Spleen (tissue), 11 donors: ENCODE measurements around the gene HES4. TPM values are rescaled to one million over a fixed set of nuclear protein-coding genes. Genes with fewer than 3 reads are reported as not detected.
"Not testable (repeated sequence)": the region's sequence is repeated elsewhere in the genome, so short reads cannot be mapped to it uniquely, and the experiment has no call there.

Experiments used
- DNase-seq: peaks from one replicate; pipeline ENCODE4 v3.0.0-alpha.2; 2020
- H3K27ac ChIP-seq, 8 donors: fragments of 200-600 bp; sonication (generic) in 7 of 8; 1 replicate in 4 of 8; 2 replicates in 4 of 8; pipeline versions ENCODE4 v1.5.0 to v1.8.0; 2016 to 2021; ENCODE audit warnings: inconsistent platforms in 4 of 8, mild to moderate bottlenecking in 4 of 8, moderate library complexity in 1 of 8
- H3K27me3 ChIP-seq, 7 donors: fragments of 200-600 bp; sonication (generic) in 6 of 7; replicated peaks in 1 of 7; 1 replicate in 4 of 7; 2 replicates in 3 of 7; pipeline versions ENCODE4 v1.5.0 to v1.8.0; 2016 to 2021; ENCODE audit warnings: inconsistent platforms in 3 of 7, mild to moderate bottlenecking in 1 of 7
- H3K36me3 ChIP-seq, 6 donors: fragments of 200-600 bp; sonication (generic) in 5 of 6; 1 replicate in 4 of 6; 2 replicates in 2 of 6; pipeline versions ENCODE4 v1.5.0 to v1.8.0; 2016 to 2021; ENCODE audit warnings: inconsistent platforms in 2 of 6
- H3K4me1 ChIP-seq, 6 donors: fragments of 200-600 bp; sonication (generic) in 5 of 6; 1 replicate in 3 of 6; 2 replicates in 3 of 6; pipeline versions ENCODE4 v1.5.0 to v1.8.0; 2016 to 2021; ENCODE audit warnings: inconsistent platforms in 3 of 6
- H3K4me3 ChIP-seq, 8 donors: fragments of 200-600 bp; sonication (generic) in 7 of 8; 1 replicate in 4 of 8; 2 replicates in 4 of 8; pipeline versions ENCODE4 v1.5.0 to v1.8.0; 2016 to 2021; ENCODE audit warnings: inconsistent platforms in 4 of 8, mild to moderate bottlenecking in 4 of 8, moderate library complexity in 2 of 8
- H3K9me3 ChIP-seq, 8 donors: fragments of 200-600 bp; sonication (generic) in 7 of 8; 1 replicate in 4 of 8; 2 replicates in 4 of 8; pipeline versions ENCODE4 v1.5.0 to v1.8.0; 2016 to 2021; ENCODE audit warnings: inconsistent platforms in 4 of 8
- CTCF ChIP-seq, 11 experiments: fragments of 200-600 bp in 7 of 11; fragments of 450-650 bp in 4 of 11; sonication (generic) in 4 of 11; IDR thresholded peaks in 8 of 11; conservative IDR thresholded peaks in 3 of 11; 1 replicate in 7 of 11; 2 replicates in 4 of 11; pipeline versions ENCODE4 v1.4.0 to v1.8.0; 2016 to 2021; ENCODE audit warnings: antibody characterized with exemption in 11 of 11, inconsistent platforms in 4 of 11, mild to moderate bottlenecking in 1 of 11
- POLR2A ChIP-seq, 3 donors: fragments of 450-650 bp; IDR thresholded peaks; one replicate each; pipeline ENCODE4 v1.5.1; 2017; ENCODE audit warnings: antibody characterized with exemption in 3 of 3, mild to moderate bottlenecking in 1 of 3
- POLR2AphosphoS5 ChIP-seq, 3 donors: sonication (generic); formaldehyde crosslinking; IDR thresholded peaks; one replicate each; pipeline ENCODE4 v1.5.1; 2017; ENCODE audit warnings: antibody characterized with exemption in 3 of 3
- WGBS, 5 donors: extraction: QIAGEN DNeasy Blood & Tissue Kit in 3 of 5; methylation state at CpG; one replicate each; pipeline versions ENCODE4 v1.1.5 to v1.1.7; 2013 to 2018; 5-methylcytosine and 5-hydroxymethylcytosine counted together
- intact Hi-C: fragments of 100-400 bp; cut with DNase I; formaldehyde crosslinking; loops from one replicate; pipeline ENCODE4 v1.15.0; 2023; ENCODE audit warnings: low total_unique reads
- polyA plus RNA-seq, 3 donors: library from polyadenylated mRNA; stranded (reverse); fragments of 200-250 nt; gene quantifications; one replicate each; pipeline ENCODE4 v1.2.1, GENCODE V29; 2013
- total RNA-seq, 7 donors: library from RNA; depleted of rRNA in 3 of 7; stranded (reverse); fragments of >200 nt in 3 of 7; fragmentation: NEBNext Ultra II Directional in 4 of 7; extraction: Animal tissue kit (Norgen Biotek cat#: 25700) in 4 of 7; gene quantifications; one replicate each; pipeline versions ENCODE4 v1.1.0 to v1.2.1, GENCODE V29; 2016 to 2021
- donor health status: healthy with polysubstance abuse.
- donor health status: DM: no; HTN: no; CAD: no; lungs with moderate emphysema.
- donor health status: DM: no; HTN: no; CAD: no.
- donor health status: Bipolar disorder and iron deficiency.
- donor health status: healthy.
- donor health status: DM: no; HTN: no; CAD: no.
- donor health status: DM: yes; HTN: yes; CAD: no.

The HES4 gene
- total and polyA plus RNA-seq, 10 donors: 3.8 to 64.3 (median 20.6) TPM

GRCh38 chr1:1032424-1032823 is 32.5 kb upstream of the HES4 start:
- peaks cover 7 to 69% (median 34%) of the 10 kb centered on the region in 7 donors for H3K27me3 ChIP-seq
- DNase-seq: no peak

DNA sequence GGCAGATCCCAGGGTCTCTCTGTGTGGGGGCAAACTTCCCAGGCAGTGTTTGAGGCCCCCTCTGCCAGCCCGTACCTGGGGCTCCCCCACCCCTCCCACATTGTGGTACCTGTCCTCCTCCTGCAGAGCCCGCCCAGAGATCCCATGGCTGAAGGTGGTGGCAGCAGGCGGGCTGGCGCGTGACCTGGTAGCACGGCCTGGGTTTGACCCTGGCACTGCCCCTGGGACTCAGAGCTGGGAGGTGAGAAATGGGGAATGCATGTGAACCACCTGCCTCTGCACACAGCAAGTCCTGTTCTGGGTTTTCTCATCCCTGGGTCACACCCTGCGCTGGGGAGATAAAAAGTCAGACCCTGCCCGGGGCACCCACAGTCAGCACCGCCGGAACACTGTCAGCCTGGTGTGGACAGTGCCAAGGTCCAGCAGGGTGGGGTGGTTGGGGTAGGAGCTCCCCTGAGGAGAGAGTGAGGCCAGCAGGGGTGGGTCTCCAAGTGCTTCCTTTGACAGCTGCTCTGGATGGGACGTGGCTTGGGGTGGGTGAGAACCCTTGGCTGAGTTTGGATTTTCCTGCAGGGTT is 31.9 kb upstream of the HES4 start:
- 85 to 92% (median 90%) methylated on average over 6 to 11 of the region's 11 CpGs for WGBS, 5 donors
- no peak for DNase-seq

More at GRCh38 chr1:1032424-1032823, 32.5 kb upstream of the HES4 start:
- 29 to 44% (median 37%) methylated on average over 8 to 16 of the region's 16 CpGs for WGBS, 5 donors
- Histone ChIP-seq H3K4me1 (peaks cover 4 to 39% (median 24%) of the 10 kb centered on the region in 6 donors), H3K9me3 (no peaks in the 10 kb centered on the region), H3K27ac (no peak overlapping the region), H3K36me3 (no peaks in the 10 kb centered on the region), H3K4me3 (peak overlapping the region in 6 of 8 donors; percentile 38 to 73 (median 47))
- intact Hi-C loops: no loop called here
- TF ChIP-seq POLR2A (IDR thresholded peaks at IDR 0.05) (no peak), CTCF (IDR thresholded peaks at IDR 0.05 in 8 of 11, conservative IDR thresholded peaks at IDR 0.05 in 3 of 11) (no peak)

DNA sequence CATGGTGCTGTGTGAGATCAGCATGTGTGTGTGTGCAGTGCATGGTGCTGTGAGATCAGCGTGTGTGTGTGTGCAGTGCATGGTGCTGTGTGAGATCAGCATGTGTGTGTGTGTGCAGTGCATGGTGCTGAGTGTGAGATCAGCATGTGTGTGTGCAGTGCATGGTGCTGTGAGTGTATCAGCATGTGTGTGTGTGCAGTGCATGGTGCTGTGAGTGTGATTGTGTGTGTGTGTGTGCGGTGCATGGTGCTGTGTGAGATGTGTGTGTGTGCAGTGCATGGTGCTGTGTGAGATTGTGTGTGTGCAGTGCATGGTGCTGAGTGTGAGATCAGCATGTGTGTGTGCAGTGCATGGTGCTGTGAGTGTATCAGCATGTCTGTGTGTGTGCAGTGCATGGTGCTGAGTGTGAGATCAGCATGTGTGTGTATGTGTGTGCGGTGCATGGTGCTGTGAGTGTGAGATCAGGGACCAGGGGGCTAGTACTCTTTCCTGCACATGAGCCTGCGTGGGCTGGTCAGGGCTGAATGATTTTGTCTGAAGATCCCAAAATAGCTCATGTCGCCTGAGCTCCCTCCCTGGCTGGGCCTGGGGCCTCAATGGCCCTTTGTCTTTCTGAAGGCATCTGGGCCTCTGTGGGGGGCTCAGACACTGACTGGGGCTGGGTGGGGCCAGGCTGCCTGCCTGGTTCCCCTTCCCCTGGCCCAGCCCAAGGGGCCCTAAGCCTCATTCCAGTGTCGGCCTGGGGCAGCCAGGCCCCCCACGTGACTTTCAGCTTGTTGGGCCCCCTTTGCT is 31.2 kb upstream of the HES4 start:
- DNase-seq, H3K27ac ChIP-seq, H3K9me3 ChIP-seq, H3K4me3 ChIP-seq, intact Hi-C loops, H3K36me3 ChIP-seq: not testable (repeated sequence)
- Histone ChIP-seq H3K4me1 (peaks cover 4 to 49% (median 24%) of the 10 kb centered on the region in 6 donors), H3K27me3 (peaks cover 7 to 60% (median 34%) of the 10 kb centered on the region in 7 donors)
- WGBS, 5 donors: 63 to 81% (median 76%) methylated on average over 5 to 7 of the region's 7 CpGs

More for the DNA sequence above, 31.9 kb upstream of the HES4 start:
- intact Hi-C loops: no loop called here
- no peaks in the 10 kb centered on the region for H3K36me3 ChIP-seq
- no peaks in the 10 kb centered on the region for H3K9me3 ChIP-seq
- TF ChIP-seq POLR2AphosphoS5 (IDR thresholded peaks at IDR 0.05): no peak
- TF ChIP-seq POLR2A (IDR thresholded peaks at IDR 0.05): no peak
- no peak for TF ChIP-seq CTCF (IDR thresholded peaks at IDR 0.05 in 8 of 11, conservative IDR thresholded peaks at IDR 0.05 in 3 of 11)
- H3K27ac ChIP-seq: no peak overlapping the region
- no peak overlapping the region for H3K4me3 ChIP-seq
- H3K4me1 ChIP-seq: peaks cover 4 to 43% (median 24%) of the 10 kb centered on the region in 6 donors
- peaks cover 7 to 62% (median 34%) of the 10 kb centered on the region in 7 donors for H3K27me3 ChIP-seq

- WGBS, 5 donors: 68 to 85% (median 79%) methylated on average over 13 to 17 of the region's 17 CpGs
- no peak for DNase-seq
- Histone ChIP-seq H3K27me3 (peaks cover 3 to 37% (median 16%) of the 10 kb centered on the region in 7 donors), H3K4me1 (peaks cover 4 to 55% (median 20%) of the 10 kb centered on the region in 6 donors), H3K27ac (no peak overlapping the region), H3K36me3 (no peaks in the 10 kb centered on the region), H3K4me3 (no peak overlapping the region), H3K9me3 (no peaks in the 10 kb centered on the region)
- TF ChIP-seq CTCF (IDR thresholded peaks at IDR 0.05 in 8 of 11, conservative IDR thresholded peaks at IDR 0.05 in 3 of 11): no peak
- TF ChIP-seq POLR2A (IDR thresholded peaks at IDR 0.05): no peak
- TF ChIP-seq POLR2AphosphoS5 (IDR thresholded peaks at IDR 0.05): no peak
- intact Hi-C loops: no loop called here
Measured at GRCh38 chr1:1027791-1028190, 27.9 kb upstream of the HES4 start.
